ENCODE results near the gene C10orf143.

DNA sequence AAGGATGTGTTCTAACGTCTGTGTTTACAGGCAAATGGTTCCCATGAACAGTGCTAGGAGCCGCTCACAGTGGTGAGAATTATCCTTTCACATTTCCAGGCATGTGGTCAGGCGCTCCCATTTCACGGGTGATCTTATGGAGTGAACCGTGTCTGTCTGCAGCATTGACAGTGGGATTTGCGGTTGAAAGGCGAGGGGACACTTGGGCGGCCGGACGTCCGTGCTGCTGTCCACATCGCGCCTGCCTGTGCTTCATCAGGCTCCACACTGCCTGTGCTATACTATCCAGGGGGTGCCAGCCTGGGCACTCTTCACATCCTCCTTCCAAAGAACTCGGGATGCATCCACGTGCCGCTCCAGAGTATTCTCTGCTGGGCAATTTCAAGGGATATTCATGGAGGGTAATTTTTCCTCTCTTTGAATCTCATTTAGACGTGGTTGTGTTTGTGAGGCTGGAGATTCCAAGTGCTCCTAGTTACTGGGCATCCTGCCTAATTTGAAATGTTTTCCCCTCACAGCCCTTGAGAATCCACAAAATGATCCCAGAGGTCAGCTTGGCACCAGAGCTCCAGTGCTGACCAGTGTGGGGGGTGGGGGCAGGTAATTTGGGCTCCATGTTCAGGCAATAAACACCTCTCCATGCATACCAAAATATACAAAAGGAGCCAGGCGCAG, 84.7 kb downstream of the C10orf143 start:
- no peak for TF ChIP-seq BHLHE40 (IDR thresholded peaks at IDR 0.05; ENCODE audit: low read depth, low read length)
- no peak for TF ChIP-seq RAD21 (conservative IDR thresholded peaks at IDR 0.05 in 1 of 2, IDR thresholded peaks at IDR 0.05 in 1 of 2)
- TF ChIP-seq, protein P1, sequence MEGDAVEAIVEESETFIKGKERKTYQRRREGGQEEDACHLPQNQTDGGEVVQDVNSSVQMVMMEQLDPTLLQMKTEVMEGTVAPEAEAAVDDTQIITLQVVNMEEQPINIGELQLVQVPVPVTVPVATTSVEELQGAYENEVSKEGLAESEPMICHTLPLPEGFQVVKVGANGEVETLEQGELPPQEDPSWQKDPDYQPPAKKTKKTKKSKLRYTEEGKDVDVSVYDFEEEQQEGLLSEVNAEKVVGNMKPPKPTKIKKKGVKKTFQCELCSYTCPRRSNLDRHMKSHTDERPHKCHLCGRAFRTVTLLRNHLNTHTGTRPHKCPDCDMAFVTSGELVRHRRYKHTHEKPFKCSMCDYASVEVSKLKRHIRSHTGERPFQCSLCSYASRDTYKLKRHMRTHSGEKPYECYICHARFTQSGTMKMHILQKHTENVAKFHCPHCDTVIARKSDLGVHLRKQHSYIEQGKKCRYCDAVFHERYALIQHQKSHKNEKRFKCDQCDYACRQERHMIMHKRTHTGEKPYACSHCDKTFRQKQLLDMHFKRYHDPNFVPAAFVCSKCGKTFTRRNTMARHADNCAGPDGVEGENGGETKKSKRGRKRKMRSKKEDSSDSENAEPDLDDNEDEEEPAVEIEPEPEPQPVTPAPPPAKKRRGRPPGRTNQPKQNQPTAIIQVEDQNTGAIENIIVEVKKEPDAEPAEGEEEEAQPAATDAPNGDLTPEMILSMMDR (IDR thresholded peaks at IDR 0.05), result no peak
- TF ChIP-seq POLR2A (IDR thresholded peaks at IDR 0.05; ENCODE audit: low read length), result no peak
- TF ChIP-seq PHF8 (IDR thresholded peaks at IDR 0.05; ENCODE audit: borderline replicate concordance, low read depth), result no peak
- TF ChIP-seq NFE2L2 (conservative IDR thresholded peaks at IDR 0.05; ENCODE audit: low read length), result no peak
- TF ChIP-seq MAFK (IDR thresholded peaks at IDR 0.05; ENCODE audit: partially characterized antibody), result no peak
- TF ChIP-seq MAZ (IDR thresholded peaks at IDR 0.05; ENCODE audit: borderline replicate concordance, low read depth, low read length), result no peak
- no peak for TF ChIP-seq RFX5 (IDR thresholded peaks at IDR 0.05)
- TF ChIP-seq NPAS2 (CRISPR knock-in tag; IDR thresholded peaks at IDR 0.05; ENCODE audit: borderline replicate concordance), result no peak
- no peak for TF ChIP-seq CHD2 (IDR thresholded peaks at IDR 0.05; ENCODE audit: low read length, partially characterized antibody)
